SK-N-SH treated with all-trans-retinoic acid at 6 μM for 48 hours (cell line): Measurements from ENCODE around the gene SLC16A10.

ENCODE experiments used
- ESRRG ChIP-seq: fragments of 250-450 bp; sonication (Bioruptor Pico); IDR thresholded peaks from 2 replicates; pipeline ENCODE4 v1.6.1; 2021; ENCODE audit warnings: mild to moderate bottlenecking
- PPARA ChIP-seq: fragments of 250-450 bp; sonication (Bioruptor Pico); IDR thresholded peaks from 2 replicates; pipeline ENCODE4 v1.5.0; 2020; ENCODE audit warnings: mild to moderate bottlenecking, borderline replicate concordance
- ZC3H10 ChIP-seq: fragments of 250-450 bp; sonication (Bioruptor Pico); IDR thresholded peaks from 2 replicates; pipeline ENCODE4 v1.5.1; 2021; ENCODE audit warnings: mild to moderate bottlenecking, moderate library complexity
- ZNF565 ChIP-seq: fragments of 450-650 bp; formaldehyde crosslinking; conservative IDR thresholded peaks from 2 replicates; pipeline ENCODE4 v1.5.0; 2020; ENCODE audit warnings: low read depth, mild to moderate bottlenecking, moderate library complexity
- TF ChIP-seq, protein P1 (sequence below): fragments of 250-450 bp; sonication (Bioruptor Pico); IDR thresholded peaks from 2 replicates; pipeline ENCODE4 v1.8.0; 2020; ENCODE audit warnings: mild to moderate bottlenecking, moderate library complexity, borderline replicate concordance

DNA sequence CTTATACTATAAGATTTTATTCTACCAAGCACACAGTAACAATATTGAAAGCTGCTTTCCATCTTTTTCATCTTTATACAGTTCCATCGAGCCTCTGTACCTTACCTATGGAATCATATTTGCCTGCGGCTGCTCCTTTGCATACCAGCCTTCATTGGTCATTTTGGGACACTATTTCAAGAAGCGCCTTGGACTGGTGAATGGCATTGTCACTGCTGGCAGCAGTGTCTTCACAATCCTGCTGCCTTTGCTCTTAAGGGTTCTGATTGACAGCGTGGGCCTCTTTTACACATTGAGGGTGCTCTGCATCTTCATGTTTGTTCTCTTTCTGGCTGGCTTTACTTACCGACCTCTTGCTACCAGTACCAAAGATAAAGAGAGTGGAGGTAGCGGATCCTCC lies 89.8 kb downstream of the SLC16A10 start:
- TF ChIP-seq, protein P1, sequence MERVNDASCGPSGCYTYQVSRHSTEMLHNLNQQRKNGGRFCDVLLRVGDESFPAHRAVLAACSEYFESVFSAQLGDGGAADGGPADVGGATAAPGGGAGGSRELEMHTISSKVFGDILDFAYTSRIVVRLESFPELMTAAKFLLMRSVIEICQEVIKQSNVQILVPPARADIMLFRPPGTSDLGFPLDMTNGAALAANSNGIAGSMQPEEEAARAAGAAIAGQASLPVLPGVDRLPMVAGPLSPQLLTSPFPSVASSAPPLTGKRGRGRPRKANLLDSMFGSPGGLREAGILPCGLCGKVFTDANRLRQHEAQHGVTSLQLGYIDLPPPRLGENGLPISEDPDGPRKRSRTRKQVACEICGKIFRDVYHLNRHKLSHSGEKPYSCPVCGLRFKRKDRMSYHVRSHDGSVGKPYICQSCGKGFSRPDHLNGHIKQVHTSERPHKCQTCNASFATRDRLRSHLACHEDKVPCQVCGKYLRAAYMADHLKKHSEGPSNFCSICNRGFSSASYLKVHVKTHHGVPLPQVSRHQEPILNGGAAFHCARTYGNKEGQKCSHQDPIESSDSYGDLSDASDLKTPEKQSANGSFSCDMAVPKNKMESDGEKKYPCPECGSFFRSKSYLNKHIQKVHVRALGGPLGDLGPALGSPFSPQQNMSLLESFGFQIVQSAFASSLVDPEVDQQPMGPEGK (CRISPR knock-in tag), result no peak
- TF ChIP-seq ZNF565 (CRISPR knock-in tag), result no peak
- no peak for TF ChIP-seq ZC3H10
- no peak for TF ChIP-seq ESRRG (CRISPR knock-in tag)
- TF ChIP-seq PPARA (CRISPR knock-in tag), result no peak
